ENCODE data around the gene NFE2L3. TPM values are rescaled to one million over a fixed set of nuclear protein-coding genes. Genes with fewer than 3 reads are reported as not detected.

Gene NFE2L3
- total RNA-seq, 2 experiments from 2014 or later, result 10.0 to 10.3 TPM

DNA sequence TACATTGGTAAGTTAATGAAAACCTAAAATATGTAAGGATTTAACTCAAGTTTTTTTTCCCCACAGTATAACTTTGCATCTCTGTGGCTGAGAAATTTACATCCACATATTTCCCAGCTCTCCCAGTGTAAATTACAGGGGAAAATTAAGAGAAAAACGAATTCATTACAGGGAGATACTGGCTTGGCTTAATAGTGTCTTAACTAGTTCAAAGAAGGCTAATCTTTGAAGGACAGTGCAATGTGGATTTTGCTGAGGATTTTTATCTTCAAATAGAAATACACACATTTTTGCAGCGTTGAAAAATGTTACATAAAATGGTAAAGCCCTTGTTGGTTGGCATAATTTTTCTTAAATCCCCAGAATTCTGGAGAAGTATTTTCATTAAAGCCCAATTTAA is 51.0 kb downstream of the NFE2L3 start:
- no peaks in the 10 kb centered on the region for H3K27me3 Mint-ChIP-seq
- H3K27ac Mint-ChIP-seq, result peak overlapping the region; percentile 88
- H3K4me1 Mint-ChIP-seq, result peaks cover 30% of the 10 kb centered on the region
- no peaks in the 10 kb centered on the region for H3K9me3 Mint-ChIP-seq
- H3K4me3 Mint-ChIP-seq, result peak overlapping the region; percentile 90
- POLR2A ChIA-PET, result interaction anchor here (1.1 to 7.2 kb wide), 3 partner anchors 11 to 86 kb away, joined by 3 to 107 read pairs (median 51); no protein-coding TSS in a partner anchor
- ATAC-seq (ENCODE audit: low read depth) (no peak), DNase-seq (no peak)
- H3K36me3 Mint-ChIP-seq, result peaks cover 51% of the 10 kb centered on the region

- POLR2A ChIA-PET, result interaction anchor here (0.7 to 1.5 kb wide), 4 partner anchors 9 to 67 kb away, joined by 3 to 4 read pairs (median 4); no protein-coding TSS in a partner anchor
- DNase-seq (no peak), ATAC-seq (ENCODE audit: low read depth) (no peak)
- Mint-ChIP-seq H3K9me3 (no peaks in the 10 kb centered on the region), H3K27ac (peak overlapping the region; percentile 28), H3K4me1 (peaks cover 45% of the 10 kb centered on the region), H3K27me3 (no peaks in the 10 kb centered on the region), H3K4me3 (no peak overlapping the region), H3K36me3 (peaks cover 52% of the 10 kb centered on the region)
These were observed 56.0 kb downstream of the NFE2L3 start for GRCh38 chr7:26208040-26208439.

- Mint-ChIP-seq H3K36me3 (peaks cover 32% of the 10 kb centered on the region), H3K27me3 (no peaks in the 10 kb centered on the region), H3K9me3 (no peaks in the 10 kb centered on the region), H3K27ac (no peak overlapping the region), H3K4me3 (no peak overlapping the region), H3K4me1 (peaks cover 18% of the 10 kb centered on the region)
- DNase-seq (no peak), ATAC-seq (ENCODE audit: low read depth) (no peak)
- POLR2A ChIA-PET, result interaction anchor here (1.0 kb wide), 1 partner anchor 16 kb away, joined by 3 read pairs; no protein-coding TSS in a partner anchor
These were observed 61.1 kb downstream of the NFE2L3 start for GRCh38 chr7:26212921-26213718.

DNA sequence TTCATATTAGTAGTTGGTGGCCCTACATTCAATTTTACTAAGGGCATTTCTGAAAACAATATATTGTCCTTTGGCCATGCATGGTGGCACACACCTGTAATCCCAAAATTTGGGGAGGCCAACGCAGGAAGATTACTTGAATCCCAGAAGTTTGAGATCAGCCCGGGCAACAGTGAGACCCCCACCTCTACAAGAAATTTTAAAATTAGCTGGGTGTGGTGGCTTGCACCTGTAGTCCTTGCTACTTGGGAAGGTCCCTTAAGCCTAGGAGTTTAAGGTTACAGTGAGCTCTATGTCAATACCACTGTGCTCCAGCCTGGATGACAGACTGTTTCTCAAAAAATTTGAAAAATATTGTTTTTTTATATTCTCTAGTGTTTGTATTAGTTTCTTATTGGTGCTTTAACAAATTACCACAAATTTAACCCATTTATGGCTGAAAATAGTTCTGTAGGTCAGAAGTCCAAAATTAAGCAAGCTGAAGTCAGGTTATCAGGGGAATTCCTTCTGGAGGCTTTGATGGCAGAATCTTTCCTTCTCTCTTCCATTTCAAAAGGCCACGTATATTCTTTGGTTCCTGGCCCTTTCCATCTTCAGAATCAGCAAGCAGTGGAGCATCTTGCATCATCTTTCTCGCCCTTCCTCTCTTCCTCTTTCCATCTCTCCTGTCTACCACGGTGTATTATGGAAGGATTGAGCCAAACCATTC is 62.0 kb downstream of the NFE2L3 start:
- no peak for ATAC-seq (ENCODE audit: low read depth)
- POLR2A ChIA-PET, result interaction anchor here (1.0 to 1.3 kb wide), 2 partner anchors 14 to 17 kb away, joined by 3 read pairs; no protein-coding TSS in a partner anchor
- no peak for DNase-seq
- Mint-ChIP-seq H3K27me3 (no peaks in the 10 kb centered on the region), H3K4me1 (peaks cover 18% of the 10 kb centered on the region), H3K4me3 (no peak overlapping the region), H3K36me3 (peaks cover 32% of the 10 kb centered on the region), H3K9me3 (no peaks in the 10 kb centered on the region), H3K27ac (no peak overlapping the region)

DNA sequence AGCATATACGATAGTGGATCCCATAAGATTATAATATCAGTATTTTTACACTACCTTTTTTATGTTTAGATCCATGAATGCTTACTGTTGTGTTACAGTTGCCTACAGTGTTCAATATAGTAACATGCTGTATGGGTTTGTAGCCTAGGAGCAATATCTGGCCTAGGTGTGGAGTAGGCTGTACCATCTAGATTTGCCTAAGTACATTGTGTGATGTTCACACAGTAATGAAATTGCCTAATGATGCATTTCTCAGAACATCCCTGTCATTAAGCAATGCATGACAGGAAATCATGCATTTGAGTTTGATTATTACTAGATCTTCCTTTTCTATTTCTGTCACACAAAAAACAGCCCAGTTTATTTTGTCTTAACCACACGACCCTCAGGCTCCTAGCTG is 64.1 kb downstream of the NFE2L3 start:
- H3K27ac Mint-ChIP-seq, result no peak overlapping the region
- H3K9me3 Mint-ChIP-seq, result no peaks in the 10 kb centered on the region
- POLR2A ChIA-PET, result no interaction called here

GRCh38 chr7:26224359-26224758 is 72.4 kb downstream of the NFE2L3 start:
- no peak for ATAC-seq (ENCODE audit: low read depth)

More for the DNA sequence above, 64.1 kb downstream of the NFE2L3 start:
- Mint-ChIP-seq H3K4me1 (peaks cover 8% of the 10 kb centered on the region), H3K4me3 (no peak overlapping the region), H3K36me3 (peaks cover 21% of the 10 kb centered on the region), H3K27me3 (no peaks in the 10 kb centered on the region)
- ATAC-seq (ENCODE audit: low read depth), result no peak
- no peak for DNase-seq

GRCh38 chr7:26227987-26228386 is 76.0 kb downstream of the NFE2L3 start:
- no peak for ATAC-seq (ENCODE audit: low read depth)

More at GRCh38 chr7:26224359-26224758, 72.4 kb downstream of the NFE2L3 start:
- no peak overlapping the region for H3K4me3 Mint-ChIP-seq
- peaks cover 17% of the 10 kb centered on the region for H3K27me3 Mint-ChIP-seq
- DNase-seq, result no peak
- H3K9me3 Mint-ChIP-seq, result no peaks in the 10 kb centered on the region
- no peaks in the 10 kb centered on the region for H3K4me1 Mint-ChIP-seq
- no peak overlapping the region for H3K27ac Mint-ChIP-seq
- POLR2A ChIA-PET, result interaction anchor here (0.7 kb wide), 1 partner anchor 1446 kb away, joined by 4 read pairs; no protein-coding TSS in a partner anchor
- no peaks in the 10 kb centered on the region for H3K36me3 Mint-ChIP-seq

DNA sequence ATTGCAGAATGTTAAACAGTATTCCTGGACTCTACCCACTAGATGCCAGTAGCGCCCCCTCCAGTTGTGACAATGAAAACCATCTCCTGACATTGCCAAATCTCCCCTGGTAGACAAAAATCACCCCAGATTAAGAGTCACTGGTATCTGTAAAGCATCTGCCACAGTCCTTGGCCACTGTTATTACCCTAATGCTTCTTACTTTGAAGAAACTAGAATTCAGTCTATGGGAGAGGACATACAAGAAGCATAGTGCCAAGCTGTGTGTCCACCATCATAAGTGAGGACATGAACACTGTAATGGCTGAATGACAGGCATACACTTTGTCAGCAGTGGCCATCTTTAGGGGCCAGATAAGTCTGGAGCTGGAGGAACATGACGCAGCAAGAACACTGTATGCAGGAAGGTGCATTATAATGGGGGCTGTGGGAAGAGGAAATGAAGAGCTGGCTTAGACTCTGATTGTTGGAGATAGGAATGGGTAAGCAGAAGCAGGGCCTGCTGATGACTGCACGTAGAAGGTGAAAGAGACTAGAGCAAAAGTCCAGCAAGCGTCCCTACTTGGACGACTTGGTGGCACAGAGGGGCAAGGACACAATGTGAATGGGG is 82.0 kb downstream of the NFE2L3 start:
- Mint-ChIP-seq H3K4me3 (no peak overlapping the region), H3K27me3 (peaks cover 2% of the 10 kb centered on the region), H3K36me3 (no peaks in the 10 kb centered on the region), H3K4me1 (peaks cover 3% of the 10 kb centered on the region), H3K27ac (no peak overlapping the region), H3K9me3 (peaks cover 2% of the 10 kb centered on the region)
- ATAC-seq (ENCODE audit: low read depth) (no peak), DNase-seq (no peak)
- POLR2A ChIA-PET, result no interaction called here

More at GRCh38 chr7:26227987-26228386, 76.0 kb downstream of the NFE2L3 start:
- no peak overlapping the region for H3K4me3 Mint-ChIP-seq
- POLR2A ChIA-PET, result no interaction called here
- H3K27ac Mint-ChIP-seq, result no peak overlapping the region
- peaks cover 10% of the 10 kb centered on the region for H3K27me3 Mint-ChIP-seq
- H3K9me3 Mint-ChIP-seq, result peaks cover 2% of the 10 kb centered on the region
- H3K36me3 Mint-ChIP-seq, result no peaks in the 10 kb centered on the region
- no peaks in the 10 kb centered on the region for H3K4me1 Mint-ChIP-seq
- no peak for DNase-seq

Other genes starting within 250 kb of the NFE2L3 start
- 100 to 1,000 TPM; 653 to 667 TPM for gene HNRNPA2B1, start 48.5 kb downstream of the NFE2L3 start, total RNA-seq
- gene CBX3, start 49.5 kb downstream of the NFE2L3 start, total RNA-seq, result 100 to 1,000 TPM; 227 to 235 TPM
- 10 to 100 TPM; 31.0 to 31.6 TPM for gene SNX10, start 139.7 kb downstream of the NFE2L3 start, total RNA-seq